HG03342 (cell line): ENCODE results near the gene TNIK.
"Not testable (repeated sequence)": the region's sequence is repeated elsewhere in the genome, so short reads cannot be mapped to it uniquely, and the experiment has no call there.

Source experiments
- ATAC-seq: cut with Tn5 transposase; IDR thresholded peaks from one replicate; pipeline ENCODE4 v1.9.1; 2021; ENCODE audit warnings: mild to moderate bottlenecking, moderate library complexity; ENCODE audit not compliant: unreplicated experiment

TNIK gene

DNA sequence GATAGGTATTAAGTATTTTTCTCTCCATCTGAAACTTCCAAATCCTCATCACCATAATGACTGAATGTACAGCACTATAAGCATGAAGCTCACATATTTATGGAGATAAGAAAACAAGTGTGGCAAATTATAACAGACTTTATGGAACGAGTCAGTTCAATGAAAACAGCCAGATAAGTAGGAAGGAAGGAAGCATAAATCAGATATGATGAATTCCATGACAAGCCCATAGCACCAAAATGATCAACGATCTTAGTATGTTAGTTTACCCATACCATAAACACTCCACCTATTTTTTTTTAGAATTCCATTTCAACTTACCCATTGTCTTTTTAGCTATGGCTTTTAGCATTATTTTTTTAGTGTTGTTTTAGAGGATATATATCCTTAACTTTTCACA, 169.5 kb downstream of the TNIK start:
- no peak for ATAC-seq

DNA sequence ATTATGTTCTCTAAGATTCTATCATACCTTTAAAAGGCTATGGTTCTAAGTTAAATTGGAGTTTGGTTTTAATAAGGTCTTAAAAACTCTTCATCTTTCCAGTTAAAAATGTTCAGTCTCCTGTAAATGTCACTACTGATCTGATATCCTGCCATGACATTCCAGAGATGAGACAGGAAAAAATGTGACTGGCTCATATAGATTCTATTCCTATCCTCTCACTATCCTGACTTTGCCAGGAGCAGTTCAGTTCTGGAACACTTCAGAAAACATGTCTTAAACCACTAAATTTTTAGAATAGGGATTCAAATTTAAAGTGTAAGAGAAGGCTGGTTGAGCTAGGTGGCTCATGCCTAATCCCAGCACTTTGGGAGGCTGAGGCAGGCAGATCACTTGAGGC, 170.9 kb downstream of the TNIK start:
- no peak for ATAC-seq

DNA sequence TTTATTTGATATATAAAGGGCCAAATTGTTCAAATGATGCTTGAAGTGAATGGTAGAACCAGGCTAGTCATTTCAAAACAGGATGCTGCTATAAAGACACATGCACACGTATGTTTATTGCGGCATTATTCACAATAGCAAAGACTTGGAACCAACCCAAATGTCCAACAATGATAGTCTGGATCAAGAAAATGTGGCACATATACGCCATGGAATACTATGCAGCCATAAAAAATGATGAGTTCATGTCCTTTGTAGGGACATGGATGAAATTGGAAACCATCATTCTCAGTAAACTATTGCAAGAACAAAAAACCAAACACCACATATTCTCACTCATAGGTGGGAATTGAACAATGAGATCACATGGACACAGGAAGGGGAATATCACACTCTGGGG, 172.4 kb downstream of the TNIK start:
- ATAC-seq = not testable (repeated sequence)

DNA sequence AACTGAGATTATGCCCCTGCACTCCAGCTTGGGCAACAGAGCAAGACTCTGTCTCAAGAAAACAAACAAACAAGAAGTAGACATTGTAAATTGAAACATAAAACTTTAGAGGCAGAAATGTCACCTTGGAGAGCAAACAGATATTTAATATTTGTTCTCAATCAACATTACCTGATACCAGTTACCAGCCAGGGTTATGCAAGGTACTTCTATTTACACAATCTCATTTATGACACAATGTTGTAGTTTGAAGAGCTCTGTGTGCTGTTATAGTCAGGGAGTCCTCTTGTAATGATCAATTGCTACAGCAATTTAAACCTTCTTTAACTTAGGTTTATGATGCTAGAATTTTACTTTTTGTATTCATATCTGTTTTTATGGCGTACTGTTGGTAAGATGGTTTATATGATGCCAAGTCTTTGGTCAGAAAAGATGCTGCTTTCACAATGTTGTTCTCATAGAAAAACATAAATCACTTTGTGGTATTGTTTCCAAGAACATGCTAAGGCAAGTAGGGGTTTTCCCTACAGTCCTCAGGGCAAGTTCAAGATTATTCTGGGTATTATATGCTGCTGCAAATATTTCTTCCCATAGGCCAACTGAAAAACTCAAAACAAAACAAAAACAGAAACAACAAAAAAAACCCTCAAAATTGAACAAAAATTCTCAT, 173.5 kb downstream of the TNIK start:
- ATAC-seq = peak; percentile 46

DNA sequence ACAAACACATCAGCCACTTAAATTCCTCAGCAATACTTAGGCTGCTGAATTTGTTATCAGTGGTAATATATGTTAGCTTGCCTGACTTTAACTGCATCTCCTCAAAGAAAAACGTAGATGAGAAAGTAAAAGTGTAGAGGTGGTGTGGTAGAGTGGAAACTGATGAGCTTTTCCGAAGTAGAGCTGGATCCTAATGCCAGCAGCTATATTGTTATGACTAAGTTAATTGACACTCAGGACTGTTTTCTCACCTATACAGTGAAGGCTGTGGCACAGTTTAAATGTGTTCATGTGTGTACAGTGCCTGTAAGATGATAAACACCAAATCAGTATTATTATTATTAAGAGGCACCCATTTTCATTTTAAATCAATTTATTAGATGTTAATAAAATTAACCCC, 174.9 kb downstream of the TNIK start:
- ATAC-seq = peak; percentile 49

DNA sequence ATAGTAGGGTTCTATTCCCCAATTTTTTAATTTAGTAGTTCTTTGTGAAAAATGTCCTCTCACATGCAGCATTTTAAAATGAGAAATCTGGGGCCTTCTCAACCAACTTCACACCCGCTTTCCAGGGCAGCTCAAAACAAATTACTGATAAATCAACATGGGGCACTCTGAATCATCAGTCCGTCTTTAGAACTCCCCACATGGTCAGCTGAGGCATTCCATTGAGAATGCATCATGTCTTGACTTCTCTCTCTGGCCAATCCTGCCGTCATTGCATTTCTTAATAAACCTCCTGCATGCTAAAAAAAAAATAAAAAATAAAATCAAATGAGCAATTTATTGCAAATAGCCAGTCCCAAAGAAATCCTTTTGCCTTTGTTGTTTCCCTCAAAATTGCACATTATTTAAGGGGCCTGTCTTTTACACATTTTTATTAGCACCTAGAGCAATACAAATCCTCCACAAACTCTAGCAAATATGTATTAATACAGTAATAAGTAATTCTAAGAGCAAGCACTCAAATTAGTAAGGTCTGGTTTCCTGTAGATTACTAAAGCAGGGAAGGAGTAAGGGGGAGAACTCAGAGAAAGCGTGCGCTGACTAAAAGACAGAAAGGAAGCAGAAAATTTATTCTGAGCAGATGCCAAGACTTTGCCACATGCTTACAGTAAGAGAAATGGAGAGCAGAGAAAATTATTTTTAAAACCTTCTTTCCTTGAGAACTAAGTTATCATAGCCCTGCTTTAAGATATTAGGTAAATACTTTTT, 175.7 kb downstream of the TNIK start:
- no peak for ATAC-seq

DNA sequence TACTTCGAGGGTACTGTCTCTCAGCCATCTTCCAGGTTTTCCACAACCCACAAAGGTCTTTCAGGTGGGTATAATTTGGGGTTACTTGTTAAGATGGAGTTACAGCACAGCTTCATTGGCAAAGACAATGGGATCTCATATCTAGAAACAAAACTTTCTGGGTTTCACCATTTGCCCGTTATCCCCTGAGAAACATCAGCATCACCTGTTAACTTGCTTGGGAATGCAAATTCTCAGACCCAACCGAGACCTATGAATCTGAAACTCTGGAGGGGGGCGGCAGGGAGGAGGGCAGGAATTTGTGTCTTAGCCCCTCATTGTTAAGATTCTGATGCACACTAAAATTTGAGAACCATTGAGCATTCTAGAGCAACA, 176.4 kb downstream of the TNIK start:
- ATAC-seq = no peak

DNA sequence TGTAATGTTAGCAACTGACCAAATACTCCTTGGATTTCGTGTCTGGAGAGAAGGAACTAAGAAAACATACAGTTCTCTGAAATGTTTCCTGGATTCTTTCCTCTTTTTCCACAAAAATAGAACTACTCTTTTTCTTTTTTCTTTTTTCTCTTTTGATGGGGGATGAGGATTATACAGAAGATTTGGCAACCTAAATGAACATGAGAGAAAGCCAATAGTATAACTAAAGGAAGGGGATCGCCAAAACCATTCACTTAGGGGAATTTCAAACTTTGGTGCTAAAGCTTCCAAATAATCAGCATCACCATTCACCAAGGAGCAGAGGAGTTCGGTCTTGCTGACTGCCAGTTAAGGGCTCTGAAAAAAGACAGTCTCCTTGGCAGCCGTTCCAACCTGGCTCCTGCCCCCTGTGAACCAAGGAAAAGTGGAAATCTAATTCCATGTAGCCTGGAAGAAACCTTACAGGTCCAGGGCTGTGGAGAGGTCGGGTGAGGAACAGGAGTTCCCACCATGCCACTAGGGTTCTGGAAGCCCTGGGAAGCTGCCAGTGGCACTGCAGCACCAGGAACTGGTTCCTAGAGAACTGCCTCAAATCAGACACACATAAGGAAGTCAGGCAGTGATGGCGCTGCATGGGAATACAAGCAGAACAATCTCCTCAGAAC, 176.9 kb downstream of the TNIK start:
- ATAC-seq = no peak

DNA sequence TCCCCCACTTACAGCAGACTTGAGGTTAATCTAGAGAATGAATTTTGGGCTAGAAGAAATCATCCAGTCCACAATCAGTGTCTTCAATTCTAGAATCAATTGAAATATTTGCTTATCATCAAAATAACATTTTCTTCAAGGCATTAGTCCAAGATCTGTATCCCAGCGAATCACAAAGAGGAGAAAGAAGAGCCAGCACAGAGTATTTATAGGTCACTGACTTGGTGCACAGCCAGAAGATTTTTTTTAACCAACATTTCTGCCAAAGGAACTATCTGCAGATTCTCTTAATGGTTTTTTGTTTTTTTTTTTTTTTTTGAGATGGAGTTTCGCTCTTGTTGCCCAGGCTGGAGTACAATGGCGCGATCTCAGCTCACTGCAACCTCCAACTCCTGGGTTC, 178.2 kb downstream of the TNIK start:
- no peak for ATAC-seq

DNA sequence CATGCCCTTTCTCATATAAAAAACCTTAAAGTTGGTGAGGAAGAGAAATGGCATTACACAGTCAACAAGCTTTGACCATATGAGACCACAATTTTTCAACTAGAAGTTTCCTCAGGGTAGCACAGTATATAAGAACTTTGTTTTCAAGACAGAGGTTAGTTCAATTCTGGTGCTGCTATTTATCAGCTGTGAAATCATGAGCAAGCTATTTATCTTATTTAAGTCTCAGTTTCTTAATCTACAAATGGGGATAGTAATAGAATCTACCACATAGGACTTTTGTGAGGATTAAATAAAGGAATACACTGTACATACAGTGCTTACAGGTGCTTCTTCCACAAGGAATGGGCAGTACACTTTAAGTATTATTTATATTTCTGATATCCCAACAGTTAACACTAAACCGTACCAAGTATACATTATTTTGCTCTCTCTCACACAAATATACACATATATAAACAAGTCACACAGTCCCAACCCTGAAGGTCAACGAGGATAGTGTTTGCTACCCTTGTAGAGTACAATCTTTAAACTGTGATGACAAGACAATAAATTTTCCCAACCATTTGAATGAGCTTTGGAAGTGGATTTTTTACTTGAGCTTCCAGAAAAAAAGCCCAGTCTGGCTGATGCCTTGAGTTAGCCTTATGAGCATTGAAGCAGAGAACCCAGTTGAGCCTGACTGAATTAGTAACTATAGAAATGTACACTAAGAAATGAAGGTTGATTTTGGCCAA, 178.8 kb downstream of the TNIK start:
- ATAC-seq = no peak

DNA sequence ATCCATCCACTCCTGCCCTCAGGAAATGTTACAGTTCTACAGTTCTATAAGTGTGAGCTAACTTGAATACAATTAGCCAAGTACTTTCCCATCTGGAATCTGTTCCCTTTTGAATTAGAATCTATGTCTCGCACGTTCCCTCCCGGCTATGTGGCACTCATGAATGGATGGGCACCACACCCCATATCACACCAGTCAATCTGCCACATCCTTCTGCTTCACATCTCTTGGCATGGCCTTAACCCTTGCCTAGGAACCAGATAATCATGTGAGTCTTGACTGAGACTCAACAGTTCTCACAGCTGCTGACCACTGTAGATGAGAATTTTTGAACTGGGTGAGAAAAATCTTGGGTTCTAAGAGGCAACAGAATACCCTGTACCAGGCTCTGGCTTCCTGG, 180.2 kb downstream of the TNIK start:
- ATAC-seq = no peak

DNA sequence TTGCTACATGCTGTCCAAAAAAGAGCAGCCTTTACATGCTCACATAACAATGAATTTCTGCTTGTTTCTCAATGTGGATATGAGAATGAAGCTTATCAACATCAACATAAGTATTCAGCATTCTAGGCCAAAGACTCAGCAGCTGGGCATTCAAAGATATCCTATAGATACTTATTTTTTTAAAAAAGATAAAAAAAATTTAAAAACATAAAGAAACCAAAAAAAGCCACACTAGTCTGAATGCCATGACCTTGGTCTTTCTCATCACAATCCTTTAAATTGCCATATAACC, 182.0 kb downstream of the TNIK start:
- ATAC-seq = no peak

DNA sequence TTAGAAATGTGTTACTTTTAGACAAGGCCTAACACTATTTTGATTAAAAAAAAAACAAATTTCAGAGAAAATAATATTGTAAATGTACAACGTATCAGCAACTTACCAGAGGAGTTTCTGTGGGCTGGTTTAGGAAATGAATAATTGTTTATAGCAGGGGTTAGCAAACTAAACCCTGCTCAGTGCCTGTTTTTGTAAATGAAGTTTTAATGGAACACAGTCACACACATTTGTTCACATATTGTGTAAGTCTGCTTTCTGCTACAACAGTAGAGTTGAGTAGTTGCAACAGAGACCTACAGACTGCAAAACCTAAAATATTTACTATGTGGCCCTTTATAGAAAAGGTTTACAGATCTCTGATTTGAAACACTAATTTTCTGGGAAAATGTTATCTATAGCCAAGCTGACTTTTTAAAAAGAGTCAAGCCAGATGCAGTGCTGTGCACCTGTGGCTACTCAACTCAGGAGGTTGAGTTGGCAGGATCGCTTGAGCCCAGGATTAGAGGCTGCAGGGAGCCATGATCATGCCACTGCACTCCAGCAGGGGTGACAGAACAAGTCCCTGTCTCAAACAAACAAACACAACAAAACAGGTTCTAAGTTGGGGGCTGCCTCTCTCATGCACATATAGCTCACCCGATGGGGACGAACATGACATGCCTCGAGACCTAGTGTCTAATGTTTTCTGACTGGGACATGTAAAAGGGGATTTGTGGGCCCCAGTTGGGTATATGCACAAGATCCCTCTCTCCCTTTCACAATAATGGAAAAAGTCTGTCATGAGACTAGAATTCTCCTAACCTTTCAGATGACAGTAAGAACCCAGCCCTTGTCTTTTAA, 182.5 kb downstream of the TNIK start:
- no peak for ATAC-seq

DNA sequence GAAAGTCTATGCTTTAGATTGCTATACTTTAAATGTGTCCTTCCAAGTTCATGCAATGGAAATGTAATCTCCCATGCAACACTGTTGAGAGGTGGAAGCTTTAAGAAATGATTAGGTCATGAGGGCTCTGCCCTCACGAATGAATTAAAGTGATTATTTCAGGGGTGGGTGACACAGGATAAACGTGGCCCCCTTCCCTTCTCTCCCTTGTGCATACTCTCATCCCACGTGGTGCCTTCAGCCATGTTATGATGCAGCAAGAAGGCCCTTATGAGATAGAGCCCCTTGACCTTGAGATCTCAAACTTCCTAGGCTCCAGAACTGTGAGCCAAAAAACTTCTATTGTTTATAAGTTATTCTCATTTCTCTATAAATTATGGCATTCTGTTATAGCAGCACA, 183.3 kb downstream of the TNIK start:
- ATAC-seq = no peak

DNA sequence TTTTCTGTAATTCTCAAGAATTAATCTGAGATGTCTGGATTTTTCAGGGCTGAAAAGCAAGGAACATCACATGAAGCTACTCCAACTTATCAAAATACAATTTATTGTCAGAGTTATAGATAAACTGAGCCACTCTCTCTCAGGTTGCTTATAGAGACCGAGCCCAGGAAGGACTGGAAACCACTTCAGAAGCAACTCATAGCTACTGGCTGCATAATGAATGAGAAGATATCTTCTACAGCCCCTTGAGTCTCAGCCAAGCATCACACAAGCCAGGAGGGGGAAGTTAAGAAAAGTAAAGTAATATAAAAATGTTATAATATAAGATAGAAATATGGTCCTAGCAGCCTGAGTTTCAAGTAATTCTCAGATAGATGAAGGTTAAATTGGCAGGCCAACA, 186.0 kb downstream of the TNIK start:
- no peak for ATAC-seq

DNA sequence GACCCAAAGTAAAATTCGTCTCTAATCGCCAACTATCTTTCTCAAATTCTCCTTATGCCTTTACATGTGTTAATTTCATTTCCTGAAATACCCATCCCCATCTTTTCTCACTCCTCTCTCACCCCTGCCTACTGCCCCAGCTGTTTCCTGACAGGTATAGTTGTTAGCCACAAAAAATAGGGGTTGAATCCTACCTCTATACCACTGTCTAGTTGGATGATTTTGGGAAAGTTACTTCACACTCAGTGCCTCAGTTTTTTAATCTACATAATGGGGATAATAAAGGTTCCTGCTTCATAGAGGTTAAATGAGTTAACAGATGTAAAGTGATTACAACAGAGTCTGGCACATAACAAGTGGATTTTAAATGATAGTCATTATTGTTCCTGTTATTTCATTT, 189.7 kb downstream of the TNIK start:
- no peak for ATAC-seq

DNA sequence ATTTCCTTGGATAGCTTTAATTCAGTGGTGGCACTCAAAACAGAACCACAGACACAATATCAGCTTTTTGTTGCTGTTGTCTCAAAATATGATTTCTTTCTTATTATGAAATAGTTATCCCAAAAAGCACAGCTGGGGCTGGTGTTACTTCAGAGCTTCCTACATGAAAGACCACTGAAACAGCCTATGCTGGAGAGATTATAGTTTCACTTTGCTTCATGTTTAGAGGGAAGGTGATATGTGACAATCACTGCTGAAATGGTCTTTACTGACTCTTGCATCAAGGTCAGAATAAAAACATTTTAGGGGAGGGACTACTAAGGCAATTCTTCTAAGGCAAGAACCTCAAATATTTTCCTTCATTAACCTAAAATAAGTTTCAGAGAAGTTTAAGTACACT, 190.7 kb downstream of the TNIK start:
- ATAC-seq = peak; percentile 71

DNA sequence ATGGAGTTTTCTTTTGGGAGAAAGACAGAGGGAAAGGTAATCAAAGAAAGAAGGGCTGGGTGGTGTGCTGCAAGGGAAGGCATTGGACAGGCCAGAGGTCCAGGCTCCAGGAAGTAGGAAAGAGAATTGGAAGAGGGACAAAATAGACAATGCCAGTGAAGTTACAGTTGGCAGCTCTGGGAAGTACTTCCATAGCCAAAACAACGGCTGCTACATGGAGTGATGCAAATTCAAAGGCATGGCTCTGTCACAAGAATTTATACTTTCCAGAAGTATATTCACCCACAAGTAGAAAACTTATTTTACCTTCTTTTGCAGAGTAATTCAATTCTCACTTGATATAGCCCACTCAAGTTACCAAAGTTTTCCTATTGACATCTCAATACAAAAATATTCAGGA, 191.5 kb downstream of the TNIK start:
- no peak for ATAC-seq

DNA sequence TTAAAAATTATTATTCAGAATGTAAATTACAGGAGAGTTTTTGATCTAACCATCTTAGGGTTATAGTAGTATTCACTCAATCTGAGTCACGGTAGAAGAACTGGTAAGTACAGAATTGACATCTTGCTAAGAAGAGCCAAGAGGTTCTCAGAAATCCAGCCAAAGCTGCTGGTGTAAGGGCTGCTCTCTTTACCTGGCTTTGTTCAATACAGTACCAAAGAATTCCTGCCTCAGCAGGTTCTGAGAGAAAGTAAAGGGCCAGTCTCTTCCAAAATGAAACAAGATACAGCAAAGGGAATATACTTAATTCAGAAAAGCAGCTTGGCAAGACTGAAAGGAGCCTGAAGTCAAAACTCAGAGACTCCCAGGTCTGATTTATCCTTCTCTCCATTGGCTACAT, 193.1 kb downstream of the TNIK start:
- no peak for ATAC-seq

DNA sequence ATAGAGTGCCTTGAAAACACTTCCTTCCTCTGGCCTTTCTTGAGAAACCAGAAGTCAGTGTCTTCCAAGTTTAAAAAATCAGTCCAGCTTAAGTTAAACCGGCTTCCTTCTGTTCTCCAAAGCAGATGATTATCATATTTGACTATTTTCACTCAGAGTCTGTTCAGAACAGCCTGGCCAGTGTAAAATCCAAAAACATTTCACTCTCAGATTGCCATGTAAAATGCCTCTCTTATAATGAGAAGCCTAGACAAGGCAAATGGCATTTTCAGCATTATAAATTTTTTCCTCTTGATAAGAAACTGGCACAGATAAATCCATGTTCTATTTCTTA, 193.5 kb downstream of the TNIK start:
- ATAC-seq = no peak
